Neural progenitor cell (in vitro differentiated cells): ENCODE results near the gene POU6F1. TPM values are rescaled to one million over a fixed set of nuclear protein-coding genes. Genes with fewer than 3 reads are reported as not detected.
A peak's percentile ranks its signal among the peaks of the same experiment; 100 is the strongest.

ENCODE experiments used
- DNase-seq: peaks from one replicate; pipeline ENCODE4 v3.0.0-alpha.2; 2016; ENCODE audit warnings: low spot score
- H2AFZ ChIP-seq: fragments of 200-600 bp; sonication (generic); replicated peaks from 2 replicates; pipeline ENCODE4 v1.6.1; 2016; ENCODE audit warnings: antibody characterized with exemption
- H3F3A ChIP-seq: fragments of 200-600 bp; sonication (generic); 2 replicates; pipeline ENCODE4 v1.6.1; 2016; ENCODE audit warnings: antibody characterized with exemption, low read depth
- H3K27ac ChIP-seq: fragments of 200-600 bp; sonication (generic); 2 replicates; pipeline ENCODE4 v1.5.1; 2016; ENCODE audit warnings: mild to moderate bottlenecking
- H3K27me3 ChIP-seq: fragments of 200-600 bp; sonication (generic); 2 replicates; pipeline ENCODE4 v1.6.1; 2016; ENCODE audit warnings: mild to moderate bottlenecking, moderate library complexity
- H3K36me3 ChIP-seq: fragments of 200-600 bp; sonication (generic); 2 replicates; pipeline ENCODE4 v1.5.1; 2016
- H3K4me1 ChIP-seq: fragments of 200-600 bp; sonication (generic); 2 replicates; pipeline ENCODE4 v1.6.1; 2016; ENCODE audit warnings: mixed run types
- H3K4me2 ChIP-seq: fragments of 200-600 bp; sonication (generic); 2 replicates; pipeline ENCODE4 v1.6.1; 2016
- H3K4me3 ChIP-seq: fragments of 200-600 bp; sonication (generic); 2 replicates; pipeline ENCODE4 v1.5.1; 2016
- H3K79me2 ChIP-seq: fragments of 200-600 bp; sonication (generic); 2 replicates; pipeline ENCODE4 v1.6.1; 2016; ENCODE audit warnings: low read depth
- H3K9ac ChIP-seq: fragments of 200-600 bp; sonication (generic); 2 replicates; pipeline ENCODE4 v1.6.1; 2016
- H3K9me3 ChIP-seq: fragments of 200-600 bp; sonication (generic); 2 replicates; pipeline ENCODE4 v1.5.1; 2016; ENCODE audit warnings: low read depth
- H4K20me1 ChIP-seq: fragments of 200-600 bp; sonication (generic); 2 replicates; pipeline ENCODE4 v1.6.1; 2016; ENCODE audit warnings: low read depth
- H3K27ac Mint-ChIP-seq: 3 replicates; pipeline ENCODE4 v1.8.0; 2021; ENCODE audit warnings: mixed read lengths
- H3K27me3 Mint-ChIP-seq: 2 replicates; pipeline ENCODE4 v1.8.0; 2022; ENCODE audit warnings: low read depth, mild to moderate bottlenecking, inconsistent platforms, moderate library complexity, mixed read lengths; ENCODE audit not compliant: insufficient read depth
- H3K36me3 Mint-ChIP-seq: 3 replicates; pipeline ENCODE4 v1.8.0; 2021; ENCODE audit warnings: mixed read lengths
- H3K4me1 Mint-ChIP-seq: 3 replicates; pipeline ENCODE4 v1.8.0; 2021; ENCODE audit warnings: mixed read lengths
- H3K4me3 Mint-ChIP-seq: 3 replicates; pipeline ENCODE4 v1.8.0; 2021; ENCODE audit warnings: mild to moderate bottlenecking, moderate library complexity, mixed read lengths
- H3K9me3 Mint-ChIP-seq: 3 replicates; pipeline ENCODE4 v1.8.0; 2020; ENCODE audit warnings: mixed read lengths
- EZH2 ChIP-seq: fragments of 200-600 bp; sonication (generic); IDR thresholded peaks from 2 replicates; pipeline ENCODE4 v1.6.1; 2017; ENCODE audit warnings: antibody characterized with exemption, mild to moderate bottlenecking, moderate library complexity
- EZH2phosphoT487 ChIP-seq: fragments of 200-600 bp; sonication (generic); IDR thresholded peaks from 2 replicates; pipeline ENCODE4 v1.6.1; 2017; ENCODE audit warnings: antibody characterized with exemption
- total RNA-seq: library from RNA; depleted of rRNA; stranded (reverse); fragments of >200 nt; gene quantifications from 2 replicates; pipeline ENCODE4 v1.2.3, GENCODE V29; 2015; ENCODE audit warnings: low replicate concordance
- TF ChIP-seq, protein P1 (sequence below): fragments of 200-600 bp; sonication (generic); IDR thresholded peaks from 2 replicates; pipeline ENCODE4 v1.5.1; 2017; ENCODE audit warnings: antibody characterized with exemption, mild to moderate bottlenecking

POU6F1 gene
- total RNA-seq, 1 donor from 2014 or later: 1.6 TPM

GRCh38 chr12:51200156-51200555 lies 17.7 kb downstream of the POU6F1 start:
- no peak for DNase-seq
- Mint-ChIP-seq H3K27ac (no peak overlapping the region), H3K36me3 (no peaks in the 10 kb centered on the region), H3K4me3 (no peak overlapping the region), H3K9me3 (no peaks in the 10 kb centered on the region), H3K27me3 (no peaks in the 10 kb centered on the region), H3K4me1 (peaks cover 11% of the 10 kb centered on the region)
- Histone ChIP-seq H3K4me1 (no peaks in the 10 kb centered on the region), H3F3A (no peaks in the 10 kb centered on the region), H3K4me3 (no peak overlapping the region), H2AFZ (no peak overlapping the region), H3K9ac (no peak overlapping the region), H3K79me2 (no peaks in the 10 kb centered on the region), H4K20me1 (no peaks in the 10 kb centered on the region), H3K4me2 (no peak overlapping the region), H3K36me3 (no peaks in the 10 kb centered on the region), H3K27ac (no peak overlapping the region), H3K27me3 (no peaks in the 10 kb centered on the region), H3K9me3 (no peaks in the 10 kb centered on the region)
- TF ChIP-seq, protein P1, sequence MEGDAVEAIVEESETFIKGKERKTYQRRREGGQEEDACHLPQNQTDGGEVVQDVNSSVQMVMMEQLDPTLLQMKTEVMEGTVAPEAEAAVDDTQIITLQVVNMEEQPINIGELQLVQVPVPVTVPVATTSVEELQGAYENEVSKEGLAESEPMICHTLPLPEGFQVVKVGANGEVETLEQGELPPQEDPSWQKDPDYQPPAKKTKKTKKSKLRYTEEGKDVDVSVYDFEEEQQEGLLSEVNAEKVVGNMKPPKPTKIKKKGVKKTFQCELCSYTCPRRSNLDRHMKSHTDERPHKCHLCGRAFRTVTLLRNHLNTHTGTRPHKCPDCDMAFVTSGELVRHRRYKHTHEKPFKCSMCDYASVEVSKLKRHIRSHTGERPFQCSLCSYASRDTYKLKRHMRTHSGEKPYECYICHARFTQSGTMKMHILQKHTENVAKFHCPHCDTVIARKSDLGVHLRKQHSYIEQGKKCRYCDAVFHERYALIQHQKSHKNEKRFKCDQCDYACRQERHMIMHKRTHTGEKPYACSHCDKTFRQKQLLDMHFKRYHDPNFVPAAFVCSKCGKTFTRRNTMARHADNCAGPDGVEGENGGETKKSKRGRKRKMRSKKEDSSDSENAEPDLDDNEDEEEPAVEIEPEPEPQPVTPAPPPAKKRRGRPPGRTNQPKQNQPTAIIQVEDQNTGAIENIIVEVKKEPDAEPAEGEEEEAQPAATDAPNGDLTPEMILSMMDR: no peak
- no peak for TF ChIP-seq EZH2
- TF ChIP-seq EZH2phosphoT487: no peak

GRCh38 chr12:51199366-51199945 lies 18.4 kb downstream of the POU6F1 start:
- H3K9me3 ChIP-seq: no peaks in the 10 kb centered on the region

GRCh38 chr12:51198568-51199365 lies 19.1 kb downstream of the POU6F1 start:
- H3K4me3 Mint-ChIP-seq: no peak overlapping the region
- Histone ChIP-seq H3F3A (no peaks in the 10 kb centered on the region), H3K36me3 (no peaks in the 10 kb centered on the region), H4K20me1 (no peaks in the 10 kb centered on the region), H3K4me1 (no peaks in the 10 kb centered on the region), H2AFZ (no peak overlapping the region), H3K9me3 (no peaks in the 10 kb centered on the region), H3K27me3 (no peaks in the 10 kb centered on the region), H3K79me2 (no peaks in the 10 kb centered on the region), H3K9ac (no peak overlapping the region), H3K27ac (no peak overlapping the region), H3K4me2 (no peak overlapping the region), H3K4me3 (no peak overlapping the region)
- H3K36me3 Mint-ChIP-seq: no peaks in the 10 kb centered on the region
- H3K27ac Mint-ChIP-seq: peak overlapping the region; percentile 52
- H3K9me3 Mint-ChIP-seq: no peaks in the 10 kb centered on the region
- no peak for DNase-seq
- peaks cover 11% of the 10 kb centered on the region for H3K4me1 Mint-ChIP-seq
- TF ChIP-seq EZH2 (no peak), EZH2phosphoT487 (no peak)
- TF ChIP-seq, protein P1: no peak
- no peaks in the 10 kb centered on the region for H3K27me3 Mint-ChIP-seq

More at GRCh38 chr12:51199366-51199945, 18.4 kb downstream of the POU6F1 start:
- no peaks in the 10 kb centered on the region for H4K20me1 ChIP-seq
- no peaks in the 10 kb centered on the region for H3K36me3 ChIP-seq
- no peak overlapping the region for H3K27ac ChIP-seq
- Mint-ChIP-seq H3K36me3 (no peaks in the 10 kb centered on the region), H3K4me1 (peaks cover 11% of the 10 kb centered on the region), H3K27me3 (no peaks in the 10 kb centered on the region), H3K9me3 (no peaks in the 10 kb centered on the region), H3K27ac (no peak overlapping the region), H3K4me3 (no peak overlapping the region)
- H3K27me3 ChIP-seq: no peaks in the 10 kb centered on the region
- TF ChIP-seq EZH2phosphoT487: no peak
- TF ChIP-seq, protein P1: no peak
- TF ChIP-seq EZH2: no peak
- H2AFZ ChIP-seq: no peak overlapping the region
- no peaks in the 10 kb centered on the region for H3K79me2 ChIP-seq
- H3K4me1 ChIP-seq: no peaks in the 10 kb centered on the region
- no peaks in the 10 kb centered on the region for H3F3A ChIP-seq
- H3K9ac ChIP-seq: no peak overlapping the region
- no peak for DNase-seq
- no peak overlapping the region for H3K4me3 ChIP-seq
- no peak overlapping the region for H3K4me2 ChIP-seq
